Measurements from ENCODE around the gene STUM.

Gene STUM

GRCh38 chr1:226534098-226534497, 14.5 kb upstream of the STUM start:
- DNase-seq, result no peak

- DNase-seq, result no peak
These were observed 13.9 kb upstream of the STUM start for GRCh38 chr1:226534645-226535044.

DNA sequence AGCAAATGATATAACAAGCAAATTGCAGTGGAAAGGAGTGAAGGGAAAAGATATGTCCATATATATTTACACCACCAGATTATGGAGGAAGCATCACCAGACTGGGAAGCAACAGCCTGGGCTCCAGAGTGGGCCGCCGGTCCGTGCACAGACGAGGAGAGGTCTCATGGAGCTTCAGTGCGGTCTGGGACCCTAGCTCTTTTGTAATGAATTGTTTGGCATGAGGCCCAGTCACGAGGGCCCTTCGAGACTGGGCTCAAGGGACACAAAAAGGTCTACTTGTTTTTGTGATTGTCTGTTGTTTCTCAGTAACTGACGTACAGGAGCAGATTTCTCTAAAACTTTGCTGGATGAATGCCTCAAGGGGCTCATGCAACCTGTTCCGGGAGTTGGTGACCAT, 12.9 kb upstream of the STUM start:
- no peak for DNase-seq

DNA sequence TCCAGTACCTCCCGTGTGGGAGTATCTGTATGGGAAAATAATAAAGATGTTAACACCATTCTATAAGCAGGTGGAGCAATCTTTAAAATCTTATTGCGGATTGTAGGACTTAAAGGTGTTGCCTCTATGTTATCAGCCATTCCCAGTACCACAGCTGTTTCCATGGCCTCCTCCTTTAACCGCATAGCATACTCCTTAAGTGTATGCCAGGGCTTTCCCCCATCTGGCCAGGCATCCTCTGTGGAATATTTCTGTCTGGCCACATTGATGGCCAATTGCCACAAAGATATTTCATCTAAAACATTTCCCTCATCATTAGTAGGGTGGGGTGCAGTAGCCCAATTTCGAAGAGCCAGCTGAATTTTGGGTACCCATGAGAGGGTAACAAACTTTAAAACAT, 7.3 kb upstream of the STUM start:
- DNase-seq, result no peak

GRCh38 chr1:226541631-226542622, 6.6 kb upstream of the STUM start:
- DNase-seq, result no peak

DNA sequence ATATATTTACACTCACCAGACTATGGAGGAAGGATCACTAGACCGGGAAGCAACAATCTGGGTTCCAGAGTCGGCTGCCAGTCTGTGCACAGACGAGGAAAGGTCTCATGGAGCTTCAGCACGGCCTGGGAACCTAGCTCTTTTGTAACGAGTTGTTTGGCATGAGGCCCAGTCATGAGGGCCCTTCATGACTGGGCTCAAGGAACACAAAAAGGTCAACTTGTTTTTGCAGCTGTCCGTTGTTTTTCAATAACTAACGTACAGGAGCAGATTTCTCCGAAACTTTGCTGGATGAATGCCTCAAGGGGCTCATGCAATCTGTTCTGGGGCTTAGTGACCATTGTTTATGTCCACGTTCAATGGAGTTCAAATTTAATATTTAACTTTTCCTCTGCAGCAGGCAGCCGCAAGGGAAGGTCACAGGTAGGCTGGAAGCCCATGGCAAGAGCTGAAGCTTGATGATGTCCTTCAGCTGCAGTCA, 5.9 kb upstream of the STUM start:
- DNase-seq, result no peak

DNA sequence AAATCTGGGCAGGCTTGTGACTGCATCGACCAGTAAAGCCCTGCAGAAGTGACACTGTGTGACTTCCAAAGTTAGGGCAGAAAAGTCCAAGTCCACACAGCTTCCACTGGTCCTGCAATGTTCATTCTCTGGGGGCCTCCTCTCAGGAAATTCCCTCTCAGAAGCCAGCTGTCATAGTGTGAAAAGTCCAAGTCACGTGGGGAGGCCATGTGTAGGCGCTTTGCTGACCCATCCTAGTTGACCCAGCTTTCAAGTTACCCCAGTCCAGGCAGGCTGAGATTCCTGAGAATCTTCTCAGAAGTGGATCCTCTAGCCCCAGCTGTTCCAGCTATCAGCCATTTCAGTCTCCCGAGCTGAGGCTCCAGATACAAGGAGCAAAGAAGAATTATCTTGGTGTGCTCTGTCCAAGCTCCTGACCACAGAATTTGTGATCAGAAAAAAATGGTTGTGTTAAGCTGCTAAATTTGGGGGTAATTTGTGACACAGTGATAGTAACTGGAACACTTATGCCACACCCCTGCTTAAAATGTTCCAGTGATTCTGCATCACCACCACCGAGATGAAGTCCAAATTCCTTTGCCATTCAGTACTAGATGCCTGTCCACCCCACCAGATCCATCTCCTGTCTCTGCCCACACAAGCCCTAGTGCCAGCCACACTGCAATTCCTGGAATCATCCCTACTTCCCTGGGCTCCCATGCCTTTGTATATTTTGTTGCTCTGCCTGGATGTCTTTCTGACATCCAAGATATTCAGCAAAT, 2.5 kb upstream of the STUM start:
- peak; percentile 38 for DNase-seq

GRCh38 chr1:226546926-226547325, 1.6 kb upstream of the STUM start:
- no peak for DNase-seq

DNA sequence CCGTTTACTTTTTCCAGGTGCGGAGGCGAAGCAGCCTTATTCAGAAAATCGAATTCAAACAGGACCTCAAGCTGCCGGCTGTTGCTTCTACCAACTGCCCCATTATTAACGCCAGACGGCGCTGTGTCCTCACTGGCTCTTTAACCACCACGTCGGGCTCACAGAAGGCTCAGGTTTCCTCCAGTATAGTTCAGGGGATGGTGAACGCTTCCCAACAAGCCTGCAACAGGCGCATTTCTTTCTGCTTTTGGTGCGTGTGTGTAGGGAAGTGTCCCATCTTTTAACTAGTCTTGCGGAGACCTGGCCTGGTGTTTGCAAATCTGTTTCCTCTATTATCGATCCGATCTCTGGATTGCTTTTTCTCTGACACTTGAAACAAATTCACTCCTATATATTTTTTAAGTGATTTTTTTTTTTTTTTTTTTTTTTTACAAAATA, 791 bp upstream of the STUM start:
- DNase-seq, result peak; percentile 96

- DNase-seq, result peak; percentile 62
These were observed 751 bp downstream of the STUM start for GRCh38 chr1:226549094-226549936.

GRCh38 chr1:226549937-226550671, 1.5 kb downstream of the STUM start:
- no peak for DNase-seq

DNA sequence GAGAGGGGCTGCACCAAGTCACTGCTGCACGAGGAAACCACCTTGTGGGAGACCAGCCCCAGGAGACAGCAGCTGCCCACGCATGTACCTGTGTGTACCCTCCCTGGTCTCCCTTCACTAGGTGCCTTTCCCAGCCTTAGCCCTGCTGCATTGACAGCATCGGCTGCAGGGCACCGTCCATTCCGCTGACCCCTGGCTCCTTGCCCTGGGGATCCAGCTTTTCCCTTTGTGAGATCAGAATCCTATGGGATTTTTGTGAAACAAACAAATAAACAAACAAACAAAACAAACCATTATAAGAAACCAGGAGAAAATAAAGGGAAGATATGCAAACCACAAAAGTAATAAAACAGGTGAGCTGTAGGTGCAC, 2.1 kb downstream of the STUM start:
- no peak for DNase-seq

DNA sequence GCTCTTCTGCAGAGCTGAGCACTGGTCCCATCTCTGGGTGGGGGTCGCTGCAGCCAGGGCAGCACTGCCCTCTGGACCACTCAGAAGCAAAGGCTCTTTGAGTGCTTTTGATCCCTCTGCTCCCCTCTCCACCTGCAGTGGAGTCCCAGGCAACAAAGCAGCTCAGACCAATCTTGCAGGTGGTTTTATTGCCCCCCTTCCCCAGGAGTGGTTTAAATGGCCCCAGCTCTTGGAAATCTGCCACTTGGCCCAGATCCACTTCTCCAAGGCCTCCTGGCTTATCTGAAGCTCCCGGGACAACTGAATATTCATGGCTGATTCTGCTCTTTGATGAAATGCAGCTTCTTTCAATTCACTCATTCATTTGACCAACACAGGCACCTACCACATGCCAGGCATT, 2.7 kb downstream of the STUM start:
- DNase-seq, result no peak

GRCh38 chr1:226552061-226552460, 3.5 kb downstream of the STUM start:
- DNase-seq, result no peak

DNA sequence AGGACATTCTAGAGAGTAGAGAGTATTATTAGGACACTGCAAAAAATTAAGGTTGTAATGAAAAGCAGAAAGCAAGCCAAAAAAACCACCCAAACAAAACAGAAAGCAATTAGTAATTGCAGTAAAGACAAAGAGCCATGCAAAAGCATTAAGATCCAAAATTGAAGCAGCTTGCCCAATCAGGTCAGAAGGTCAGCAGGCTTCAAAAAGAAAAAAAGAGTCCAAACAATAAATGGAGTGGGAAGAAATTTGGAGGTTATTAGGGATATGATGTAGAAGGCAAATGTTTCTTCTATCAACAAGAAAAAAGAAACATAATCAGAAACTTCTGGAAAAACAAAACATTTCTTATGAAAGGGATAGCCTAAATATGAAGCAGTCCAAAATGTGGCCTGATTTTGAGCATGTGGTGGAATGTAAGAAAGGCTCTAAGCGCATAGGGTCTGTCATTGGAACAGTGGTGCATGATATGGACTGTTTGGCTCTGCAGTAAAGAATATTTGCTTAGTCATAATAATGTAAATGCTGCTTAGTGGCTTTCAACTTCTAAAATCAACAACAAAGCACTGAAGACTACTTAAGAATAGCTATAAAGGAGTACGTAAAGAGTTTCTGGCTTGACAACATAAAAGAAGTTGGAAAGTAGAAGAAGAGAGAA, 4.8 kb downstream of the STUM start:
- DNase-seq, result no peak

DNA sequence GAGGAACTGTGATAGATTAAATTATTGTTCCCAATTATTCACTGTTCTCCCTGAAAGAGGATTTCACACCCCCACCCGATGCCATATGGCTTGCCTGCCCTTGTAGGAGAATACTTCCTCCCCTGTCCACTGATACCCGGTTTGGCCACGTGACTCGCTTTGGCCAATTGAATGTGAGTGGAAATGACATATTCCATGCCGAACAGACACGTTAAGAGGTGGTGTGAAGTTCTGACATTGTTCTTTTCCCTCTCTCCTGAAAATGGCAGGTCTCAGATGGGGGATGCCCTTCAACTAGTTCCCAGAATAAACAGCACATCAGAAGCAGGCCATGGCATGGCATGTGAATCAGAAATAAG, 5.3 kb downstream of the STUM start:
- DNase-seq, result no peak

GRCh38 chr1:226555092-226555491, 6.5 kb downstream of the STUM start:
- DNase-seq, result no peak

DNA sequence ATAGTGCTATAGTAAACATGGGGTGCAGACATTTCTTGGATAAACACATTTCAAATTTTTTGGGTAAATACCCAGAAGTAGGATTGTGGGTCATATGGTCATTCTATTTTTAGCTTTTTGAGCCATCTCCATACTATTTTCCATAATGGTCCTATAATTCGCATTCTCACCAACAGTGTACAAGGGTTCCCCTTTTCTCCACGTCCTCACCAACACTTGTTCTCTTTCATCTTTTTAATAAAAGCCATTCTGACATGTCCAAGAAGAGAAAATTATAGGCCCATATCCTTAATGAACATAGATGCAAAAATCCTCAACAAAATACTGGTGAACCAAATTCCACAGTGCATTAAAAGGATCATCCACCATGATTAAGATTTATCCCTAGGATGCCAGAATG, 8.9 kb downstream of the STUM start:
- DNase-seq, result no peak

GRCh38 chr1:226558036-226558650, 9.6 kb downstream of the STUM start:
- DNase-seq, result no peak

GRCh38 chr1:226560243-226560642, 11.7 kb downstream of the STUM start:
- DNase-seq, result no peak

DNA sequence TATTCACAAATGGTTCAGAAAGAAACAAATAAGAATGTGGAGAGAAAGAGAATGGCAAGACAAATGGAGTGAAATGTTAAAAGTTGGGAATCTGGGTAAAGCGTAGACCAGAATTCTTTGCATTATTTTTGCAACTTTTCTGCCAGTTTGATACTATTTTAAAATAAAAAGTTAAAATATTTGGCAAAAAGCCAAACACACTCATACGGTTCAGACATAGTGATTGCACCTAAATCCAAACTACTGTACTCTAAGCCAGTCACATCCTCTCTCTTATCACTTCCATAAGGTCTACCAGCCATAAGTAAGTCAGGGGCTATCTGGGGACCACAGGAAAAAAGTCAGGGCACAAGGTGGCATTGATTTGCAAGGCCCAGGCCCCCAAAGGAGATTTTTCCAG, 14.4 kb downstream of the STUM start:
- no peak for DNase-seq
